PFSK-1 (cell line): ENCODE measurements around the gene KMT2A.

ENCODE experiments used
- FOXP2 ChIP-seq: optimal IDR thresholded peaks from 2 replicates; pipeline ENCODE3; 2011; ENCODE audit warnings: borderline replicate concordance, control low read depth, inconsistent platforms; ENCODE audit not compliant: insufficient read depth; ENCODE audit errors: extremely low read length, extremely low read depth
- POLR2AphosphoS5 ChIP-seq: IDR thresholded peaks from 2 replicates; pipeline ENCODE4 v1.6.1; 2012; ENCODE audit warnings: low read depth, mild to moderate bottlenecking, control low read depth, low read length, moderate library complexity
- SIN3A ChIP-seq: IDR thresholded peaks from 2 replicates; pipeline ENCODE4 v1.6.1; 2012; ENCODE audit warnings: mild to moderate bottlenecking, low read length, moderate library complexity, borderline replicate concordance; ENCODE audit not compliant: insufficient read depth
- TAF1 ChIP-seq: IDR thresholded peaks from 2 replicates; pipeline ENCODE4 v1.6.1; 2012; ENCODE audit warnings: low read length, control low read depth, borderline replicate concordance; ENCODE audit not compliant: insufficient read depth
- TF ChIP-seq, protein P1 (sequence below), 2 experiments: IDR thresholded peaks; 2 replicates each; pipeline versions ENCODE4 v1.6.1 to v1.8.0; 2011 to 2012; ENCODE audit warnings: low read depth in 2 of 2, low read length in 2 of 2, control low read depth in 1 of 2, inconsistent platforms in 1 of 2, mild to moderate bottlenecking in 1 of 2, moderate library complexity in 1 of 2; ENCODE audit not compliant: insufficient read depth in 1 of 2

The KMT2A gene

GRCh38 chr11:118471030-118471429, 34.7 kb downstream of the KMT2A start:
- TF ChIP-seq POLR2AphosphoS5 (no peak), SIN3A (no peak), TAF1 (no peak), FOXP2 (no peak)
- TF ChIP-seq, protein P1, sequence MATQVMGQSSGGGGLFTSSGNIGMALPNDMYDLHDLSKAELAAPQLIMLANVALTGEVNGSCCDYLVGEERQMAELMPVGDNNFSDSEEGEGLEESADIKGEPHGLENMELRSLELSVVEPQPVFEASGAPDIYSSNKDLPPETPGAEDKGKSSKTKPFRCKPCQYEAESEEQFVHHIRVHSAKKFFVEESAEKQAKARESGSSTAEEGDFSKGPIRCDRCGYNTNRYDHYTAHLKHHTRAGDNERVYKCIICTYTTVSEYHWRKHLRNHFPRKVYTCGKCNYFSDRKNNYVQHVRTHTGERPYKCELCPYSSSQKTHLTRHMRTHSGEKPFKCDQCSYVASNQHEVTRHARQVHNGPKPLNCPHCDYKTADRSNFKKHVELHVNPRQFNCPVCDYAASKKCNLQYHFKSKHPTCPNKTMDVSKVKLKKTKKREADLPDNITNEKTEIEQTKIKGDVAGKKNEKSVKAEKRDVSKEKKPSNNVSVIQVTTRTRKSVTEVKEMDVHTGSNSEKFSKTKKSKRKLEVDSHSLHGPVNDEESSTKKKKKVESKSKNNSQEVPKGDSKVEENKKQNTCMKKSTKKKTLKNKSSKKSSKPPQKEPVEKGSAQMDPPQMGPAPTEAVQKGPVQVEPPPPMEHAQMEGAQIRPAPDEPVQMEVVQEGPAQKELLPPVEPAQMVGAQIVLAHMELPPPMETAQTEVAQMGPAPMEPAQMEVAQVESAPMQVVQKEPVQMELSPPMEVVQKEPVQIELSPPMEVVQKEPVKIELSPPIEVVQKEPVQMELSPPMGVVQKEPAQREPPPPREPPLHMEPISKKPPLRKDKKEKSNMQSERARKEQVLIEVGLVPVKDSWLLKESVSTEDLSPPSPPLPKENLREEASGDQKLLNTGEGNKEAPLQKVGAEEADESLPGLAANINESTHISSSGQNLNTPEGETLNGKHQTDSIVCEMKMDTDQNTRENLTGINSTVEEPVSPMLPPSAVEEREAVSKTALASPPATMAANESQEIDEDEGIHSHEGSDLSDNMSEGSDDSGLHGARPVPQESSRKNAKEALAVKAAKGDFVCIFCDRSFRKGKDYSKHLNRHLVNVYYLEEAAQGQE (IDR thresholded peaks at IDR 0.05; ENCODE audit: insufficient read depth in 1 of 2, low read depth in 2 of 2, low read length in 2 of 2) = no peak

DNA sequence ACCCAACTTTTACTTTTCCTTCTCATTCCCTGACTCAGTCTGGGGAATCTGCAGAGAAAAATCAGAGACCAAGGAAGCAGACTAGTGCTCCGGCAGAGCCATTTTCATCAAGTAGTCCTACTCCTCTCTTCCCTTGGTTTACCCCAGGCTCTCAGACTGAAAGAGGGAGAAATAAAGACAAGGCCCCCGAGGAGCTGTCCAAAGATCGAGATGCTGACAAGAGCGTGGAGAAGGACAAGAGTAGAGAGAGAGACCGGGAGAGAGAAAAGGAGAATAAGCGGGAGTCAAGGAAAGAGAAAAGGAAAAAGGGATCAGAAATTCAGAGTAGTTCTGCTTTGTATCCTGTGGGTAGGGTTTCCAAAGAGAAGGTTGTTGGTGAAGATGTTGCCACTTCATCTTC, 37.2 kb downstream of the KMT2A start:
- no peak for TF ChIP-seq TAF1
- no peak for TF ChIP-seq FOXP2
- TF ChIP-seq, protein P1 (IDR thresholded peaks at IDR 0.05; ENCODE audit: insufficient read depth in 1 of 2, low read depth in 2 of 2, low read length in 2 of 2) = peak in 1 of 2 experiments; percentile 70; a peak in 2 of 4 replicates
- no peak for TF ChIP-seq SIN3A

GRCh38 chr11:118476676-118477075, 40.4 kb downstream of the KMT2A start:
- TF ChIP-seq TAF1 (no peak), FOXP2 (no peak), POLR2AphosphoS5 (no peak), SIN3A (no peak)
- TF ChIP-seq, protein P1 (IDR thresholded peaks at IDR 0.05; ENCODE audit: insufficient read depth in 1 of 2, low read depth in 2 of 2, low read length in 2 of 2) = no peak

DNA sequence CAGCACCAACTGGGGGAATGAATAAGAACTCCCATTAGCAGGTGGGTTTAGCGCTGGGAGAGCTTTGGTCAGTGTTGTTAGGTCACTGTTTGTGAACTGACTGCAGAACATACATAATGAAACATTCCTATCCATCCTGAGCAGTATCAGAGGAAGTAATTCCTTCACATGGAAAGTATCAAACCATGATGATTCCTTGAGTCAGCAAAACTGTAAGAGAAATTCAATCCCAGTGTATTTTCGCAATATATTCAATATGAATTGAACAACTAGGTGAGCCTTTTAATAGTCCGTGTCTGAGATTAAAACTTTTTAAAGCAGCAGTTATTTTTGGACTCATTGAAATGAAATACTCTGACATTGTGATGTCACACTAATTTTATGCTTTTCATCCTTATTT, 48.1 kb downstream of the KMT2A start:
- no peak for TF ChIP-seq SIN3A
- no peak for TF ChIP-seq POLR2AphosphoS5
- TF ChIP-seq, protein P1 (IDR thresholded peaks at IDR 0.05; ENCODE audit: insufficient read depth in 1 of 2, low read depth in 2 of 2, low read length in 2 of 2) = no peak
- TF ChIP-seq TAF1 = no peak
- no peak for TF ChIP-seq FOXP2

GRCh38 chr11:118485273-118485672, 49.0 kb downstream of the KMT2A start:
- TF ChIP-seq SIN3A (no peak), FOXP2 (no peak), TAF1 (no peak), POLR2AphosphoS5 (no peak)
- TF ChIP-seq, protein P1 (IDR thresholded peaks at IDR 0.05; ENCODE audit: insufficient read depth in 1 of 2, low read depth in 2 of 2, low read length in 2 of 2) = no peak
